Adrenal gland (tissue), 12 donors: ENCODE results near the gene SCN8A. TPM values are rescaled to one million over a fixed set of nuclear protein-coding genes. Genes with fewer than 3 reads are reported as not detected.

Experiments
- DNase-seq, 7 donors: peaks; one replicate each; pipeline ENCODE4 v3.0.0-alpha.2; 2019 to 2020
- H3K27ac ChIP-seq, 5 donors: fragments of 200-600 bp; sonication (generic) in 4 of 5; 1 replicate in 3 of 5; 2 replicates in 2 of 5; pipeline versions ENCODE4 v1.5.1 to v1.8.0; 2016 to 2020; ENCODE audit warnings: mild to moderate bottlenecking in 1 of 5
- H3K27me3 ChIP-seq: fragments of 200-600 bp; 2 replicates; pipeline ENCODE4 v1.8.0; 2021
- H3K36me3 ChIP-seq, 2 donors: fragments of 200-600 bp; replicated peaks in 1 of 2; 1 replicate in 1 of 2; 2 replicates in 1 of 2; pipeline versions ENCODE4 v1.5.1 to v1.8.0; 2018 to 2022
- H3K4me1 ChIP-seq, 2 donors: fragments of 200-600 bp; replicated peaks in 1 of 2; 1 replicate in 1 of 2; 2 replicates in 1 of 2; pipeline versions ENCODE4 v1.5.1 to v1.8.0; 2018 to 2021
- H3K4me3 ChIP-seq, 4 donors: fragments of 200-600 bp; sonication (generic) in 3 of 4; one replicate each; pipeline ENCODE4 v1.5.1; 2016 to 2018
- H3K9me3 ChIP-seq, 3 donors: fragments of 200-600 bp; sonication (generic) in 1 of 3; replicated peaks in 1 of 3; 1 replicate in 2 of 3; 2 replicates in 1 of 3; pipeline versions ENCODE4 v1.5.1 to v1.8.0; 2016 to 2021
- POLR2A ChIP-seq, 2 donors: fragments of 450-650 bp; IDR thresholded peaks; one replicate each; pipeline ENCODE4 v1.6.1; 2017; ENCODE audit warnings: antibody characterized with exemption in 2 of 2, mild to moderate bottlenecking in 2 of 2, moderate library complexity in 1 of 2
- WGBS, 4 donors: extraction: QIAGEN DNeasy Blood & Tissue Kit in 2 of 4; methylation state at CpG; one replicate each; pipeline versions ENCODE4 v1.1.5 to v1.1.7; 2013 to 2017; 5-methylcytosine and 5-hydroxymethylcytosine counted together
- intact Hi-C, 2 donors: fragments of 100-400 bp; cut with DNase I; formaldehyde crosslinking; loops; one replicate each; pipeline versions ENCODE4 v1.14.1 to v1.15.0; 2022 to 2023
- polyA plus RNA-seq, 3 donors: library from polyadenylated mRNA; stranded (reverse); fragments of 200-250 nt in 2 of 3; fragments of 350-450 nt in 1 of 3; fragmentation: Illumina TruSeq in 1 of 3; extraction: RNeasy Lipid Tissue Mini Kit (QIAGEN cat#74804) in 1 of 3; gene quantifications; one replicate each; pipeline ENCODE4 v1.2.3, GENCODE V29; 2013 to 2014
- total RNA-seq, 9 donors: library from RNA; depleted of rRNA in 4 of 9; stranded (reverse); fragments of >200 nt in 4 of 9; fragments of 120-200 nt in 1 of 9; fragmentation: NEBNext Ultra II Directional in 1 of 9; extraction: Animal tissue kit (Norgen Biotek cat#: 25700) in 1 of 9; gene quantifications; one replicate each; pipeline versions ENCODE4 v1.1.0 to v1.2.4, GENCODE V29; 2013 to 2023
- TF ChIP-seq, protein P1 (sequence below), 6 experiments: fragments of 450-650 bp in 4 of 6; fragments of 200-600 bp in 2 of 6; sonication (generic) in 1 of 6; IDR thresholded peaks; 1 replicate in 5 of 6; 2 replicates in 1 of 6; pipeline versions ENCODE4 v1.5.1 to v1.8.0; 2016 to 2021; ENCODE audit warnings: antibody characterized with exemption in 6 of 6, mild to moderate bottlenecking in 2 of 6, moderate library complexity in 1 of 6
- donor health status: healthy with polysubstance abuse.
- donor health status: Bipolar disorder and iron deficiency.
- donor health status: DM: yes; HTN: yes; CAD: no.
- donor health status: DM: no; HTN: no; CAD: no.
- donor health status: DM: no; HTN: no; CAD: no.
- donor health status: DM: yes; HTN: yes; CAD: no.

SCN8A gene
- total and polyA plus RNA-seq, 12 donors, result 0.69 to 7.0 (median 2.0) TPM

DNA sequence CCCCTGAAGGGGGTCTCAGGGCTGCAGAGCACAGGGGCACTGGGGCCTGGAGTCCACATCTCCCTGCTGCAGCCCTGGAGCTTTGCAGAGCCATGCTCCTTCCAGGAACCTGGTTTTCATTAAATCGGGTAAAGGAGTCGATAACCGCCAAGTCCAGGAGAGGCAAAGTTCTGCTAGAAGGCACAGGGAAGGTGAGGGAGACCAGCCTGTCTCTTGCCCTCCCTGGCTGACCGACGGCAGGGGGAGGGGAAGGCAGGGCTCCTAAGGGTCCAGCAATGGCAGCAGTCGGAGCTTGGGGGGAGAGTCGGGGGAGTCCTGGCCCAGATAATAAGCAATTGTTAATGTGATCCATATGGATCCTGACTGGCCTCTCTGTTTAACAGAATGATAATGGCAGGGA, 254.4 kb downstream of the SCN8A start:
- peaks cover 10 to 11% of the 10 kb centered on the region in 2 donors for H3K4me1 ChIP-seq

DNA sequence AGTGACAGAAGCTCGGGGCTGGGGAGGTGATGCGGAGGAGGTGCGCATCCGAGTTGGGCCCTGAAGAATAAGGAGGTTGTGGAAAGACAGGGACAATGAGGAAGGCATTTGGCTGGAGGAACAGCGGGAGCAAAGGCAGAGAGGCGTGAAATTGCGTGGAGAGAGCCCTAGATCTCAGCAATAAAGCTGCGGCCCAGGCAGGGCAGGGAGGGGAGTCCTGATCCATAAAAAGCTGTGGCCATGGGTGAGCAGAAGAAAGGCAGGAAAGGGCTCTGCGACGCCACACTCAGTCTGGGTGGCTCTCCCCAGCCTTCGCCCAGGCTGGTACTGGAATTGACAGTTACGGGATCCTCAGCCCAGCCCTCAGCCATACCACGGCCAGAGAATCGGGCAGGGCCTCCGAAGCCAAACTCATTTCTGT, 255.2 kb downstream of the SCN8A start:
- Histone ChIP-seq H3K36me3 (no peaks in the 10 kb centered on the region), H3K27ac (no peak overlapping the region), H3K4me3 (no peak overlapping the region), H3K4me1 (peaks cover 10 to 11% of the 10 kb centered on the region in 2 donors), H3K27me3 (peaks cover 31% of the 10 kb centered on the region), H3K9me3 (no peaks in the 10 kb centered on the region)
- TF ChIP-seq POLR2A (IDR thresholded peaks at IDR 0.05), result no peak
- no peak for DNase-seq
- WGBS, 4 donors, result 77 to 85% (median 81%) methylated on average over 13 to 15 of the region's 15 CpGs
- intact Hi-C loops, result no loop called here

More for the DNA sequence above, 254.4 kb downstream of the SCN8A start:
- WGBS, 4 donors, result 63 to 71% (median 66%) methylated on average over 7 of the region's 7 CpGs
- no peaks in the 10 kb centered on the region for H3K36me3 ChIP-seq
- H3K9me3 ChIP-seq, result no peaks in the 10 kb centered on the region
- no peak overlapping the region for H3K27ac ChIP-seq
- peaks cover 37% of the 10 kb centered on the region for H3K27me3 ChIP-seq
- no peak overlapping the region for H3K4me3 ChIP-seq
- intact Hi-C loops, result no loop called here
- TF ChIP-seq, protein P1, sequence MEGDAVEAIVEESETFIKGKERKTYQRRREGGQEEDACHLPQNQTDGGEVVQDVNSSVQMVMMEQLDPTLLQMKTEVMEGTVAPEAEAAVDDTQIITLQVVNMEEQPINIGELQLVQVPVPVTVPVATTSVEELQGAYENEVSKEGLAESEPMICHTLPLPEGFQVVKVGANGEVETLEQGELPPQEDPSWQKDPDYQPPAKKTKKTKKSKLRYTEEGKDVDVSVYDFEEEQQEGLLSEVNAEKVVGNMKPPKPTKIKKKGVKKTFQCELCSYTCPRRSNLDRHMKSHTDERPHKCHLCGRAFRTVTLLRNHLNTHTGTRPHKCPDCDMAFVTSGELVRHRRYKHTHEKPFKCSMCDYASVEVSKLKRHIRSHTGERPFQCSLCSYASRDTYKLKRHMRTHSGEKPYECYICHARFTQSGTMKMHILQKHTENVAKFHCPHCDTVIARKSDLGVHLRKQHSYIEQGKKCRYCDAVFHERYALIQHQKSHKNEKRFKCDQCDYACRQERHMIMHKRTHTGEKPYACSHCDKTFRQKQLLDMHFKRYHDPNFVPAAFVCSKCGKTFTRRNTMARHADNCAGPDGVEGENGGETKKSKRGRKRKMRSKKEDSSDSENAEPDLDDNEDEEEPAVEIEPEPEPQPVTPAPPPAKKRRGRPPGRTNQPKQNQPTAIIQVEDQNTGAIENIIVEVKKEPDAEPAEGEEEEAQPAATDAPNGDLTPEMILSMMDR (IDR thresholded peaks at IDR 0.05), result no peak
- no peak for TF ChIP-seq POLR2A (IDR thresholded peaks at IDR 0.05)
- DNase-seq, result no peak

DNA sequence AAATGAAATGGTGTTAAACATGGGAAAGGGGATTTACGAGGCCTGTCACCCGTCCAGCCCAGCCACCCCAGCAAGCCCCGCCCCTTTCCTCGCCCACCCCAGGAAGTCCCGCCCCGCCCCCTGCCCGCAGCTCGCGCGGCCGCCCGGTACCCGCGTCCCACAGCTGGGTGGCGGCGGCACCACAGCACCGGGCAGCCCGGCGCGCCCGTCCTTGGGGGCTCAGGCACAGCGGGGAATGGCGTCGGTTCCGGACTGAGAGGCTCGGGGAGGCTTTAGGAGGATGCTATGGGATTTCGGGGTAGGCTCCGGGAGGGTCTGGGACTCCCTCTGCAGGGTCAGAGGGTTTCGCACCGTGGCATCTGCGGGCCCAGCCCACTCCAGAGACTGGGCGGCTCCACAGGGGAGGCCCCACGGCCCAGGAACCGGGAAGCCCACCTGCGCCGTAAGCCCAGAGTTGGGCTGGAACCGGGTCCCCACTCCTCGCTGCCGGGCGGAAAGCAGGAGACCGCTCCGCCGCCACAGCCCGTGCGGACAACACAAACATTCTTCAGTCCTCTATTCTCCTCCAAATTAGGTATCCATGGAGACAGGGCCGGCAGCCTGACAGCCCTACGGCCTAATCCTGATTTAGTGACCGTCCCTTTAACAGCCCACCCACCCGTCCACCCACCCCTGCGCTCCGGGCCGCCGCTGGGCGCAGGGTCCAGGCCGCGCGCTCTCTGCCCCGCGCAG, 256.0 kb downstream of the SCN8A start:
- Histone ChIP-seq H3K9me3 (no peaks in the 10 kb centered on the region), H3K36me3 (no peaks in the 10 kb centered on the region), H3K27me3 (peaks cover 31% of the 10 kb centered on the region), H3K27ac (peak overlapping the region in 1 of 5 donors; percentile 1), H3K4me3 (peak overlapping the region in 2 of 4 donors; percentile 0 to 66), H3K4me1 (peaks cover 10 to 11% of the 10 kb centered on the region in 2 donors)
- intact Hi-C loops, result no loop called here
- WGBS, 4 donors, result 2 to 5% (median 3%) methylated on average over 8 to 59 of the region's 59 CpGs
- peak in 5 of 7 donors; percentile 29 to 52 (median 35) for DNase-seq
- TF ChIP-seq, protein P1 (IDR thresholded peaks at IDR 0.05), result no peak
- TF ChIP-seq POLR2A (IDR thresholded peaks at IDR 0.05), result no peak

DNA sequence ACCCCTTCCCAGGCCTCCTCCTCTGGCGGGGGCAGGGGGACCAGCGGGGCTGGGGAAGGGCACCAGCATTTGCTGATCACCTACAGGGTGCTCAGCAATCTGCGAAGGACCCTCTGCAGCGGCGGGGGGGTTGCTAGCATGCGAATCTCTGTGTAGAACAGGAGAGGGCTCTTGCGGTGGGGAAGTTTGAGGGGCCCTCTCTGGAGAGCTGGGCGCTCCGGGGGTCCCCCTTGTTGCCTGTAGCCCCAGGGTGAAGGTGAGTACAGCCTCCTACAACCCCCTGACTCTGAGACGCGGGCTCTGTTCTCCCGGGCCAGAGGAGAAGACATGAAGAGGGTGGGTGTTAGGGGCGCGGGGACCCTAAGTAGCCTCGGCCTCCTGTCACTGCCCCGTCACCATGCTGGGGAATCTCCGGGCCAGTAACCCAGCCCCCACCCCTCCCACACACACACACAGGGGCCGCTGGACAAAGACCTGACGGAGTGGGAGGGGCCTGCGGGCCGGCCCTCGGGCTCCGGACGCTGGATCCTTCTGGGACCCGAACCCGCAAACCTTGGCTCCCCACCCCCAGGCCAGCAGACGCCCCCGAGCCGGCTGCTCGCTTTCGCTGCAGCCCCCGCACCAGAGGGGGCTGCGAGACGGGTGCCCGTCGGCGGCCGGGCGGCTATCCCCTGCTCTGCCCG, 256.8 kb downstream of the SCN8A start:
- DNase-seq, result no peak
- TF ChIP-seq, protein P1 (IDR thresholded peaks at IDR 0.05), result no peak
- TF ChIP-seq POLR2A (IDR thresholded peaks at IDR 0.05), result no peak
- H3K4me3 ChIP-seq, result peak overlapping the region in 2 of 4 donors; percentile 0 to 66
- peak overlapping the region in 1 of 5 donors; percentile 1 for H3K27ac ChIP-seq
- intact Hi-C loops, result no loop called here
- H3K9me3 ChIP-seq, result no peaks in the 10 kb centered on the region
- peaks cover 10 to 11% of the 10 kb centered on the region in 2 donors for H3K4me1 ChIP-seq
- 0 to 3% (median 1%) methylated on average over 1 to 40 of the region's 40 CpGs for WGBS, 4 donors
- H3K27me3 ChIP-seq, result peaks cover 31% of the 10 kb centered on the region
- no peaks in the 10 kb centered on the region for H3K36me3 ChIP-seq
